Peyer's patch (tissue), 4 donors: ENCODE measurements around the gene MVK. TPM values are rescaled to one million over a fixed set of nuclear protein-coding genes. Genes with fewer than 3 reads are reported as not detected.

Experiments used
- DNase-seq, 3 donors: peaks; one replicate each; pipeline ENCODE4 v3.0.0-alpha.2; 2017 to 2019
- H3K27ac ChIP-seq, 4 donors: fragments of 200-600 bp; sonication (generic); one replicate each; pipeline ENCODE4 v1.5.1; 2016 to 2019
- H3K27me3 ChIP-seq, 2 donors: fragments of 200-600 bp; sonication (generic); one replicate each; pipeline ENCODE4 v1.5.1; 2019
- H3K36me3 ChIP-seq, 3 donors: fragments of 200-600 bp; sonication (generic); one replicate each; pipeline ENCODE4 v1.5.1; 2016 to 2019
- H3K4me1 ChIP-seq, 4 donors: fragments of 200-600 bp; sonication (generic); one replicate each; pipeline ENCODE4 v1.5.1; 2016 to 2019
- H3K4me3 ChIP-seq, 4 donors: fragments of 200-600 bp; sonication (generic); 1 replicate in 3 of 4; 2 replicates in 1 of 4; pipeline ENCODE4 v1.5.1; 2016 to 2019; ENCODE audit warnings: mild to moderate bottlenecking in 1 of 4
- H3K9me3 ChIP-seq, 4 donors: fragments of 200-600 bp; sonication (generic); one replicate each; pipeline ENCODE4 v1.5.1; 2016 to 2019; ENCODE audit warnings: mild to moderate bottlenecking in 1 of 4
- POLR2A ChIP-seq, 2 donors: fragments of 450-650 bp; IDR thresholded peaks; one replicate each; pipeline ENCODE4 v1.5.1; 2017; ENCODE audit warnings: antibody characterized with exemption in 2 of 2, mild to moderate bottlenecking in 2 of 2, moderate library complexity in 2 of 2
- total RNA-seq, 4 donors: library from RNA; depleted of rRNA; stranded (reverse); fragments of >200 nt; gene quantifications; one replicate each; pipeline ENCODE4 v1.1.0, GENCODE V29; 2016
- TF ChIP-seq, protein P1 (sequence below), 6 experiments: fragments of 450-650 bp in 4 of 6; fragments of 200-600 bp in 2 of 6; sonication (generic) in 1 of 6; IDR thresholded peaks; one replicate each; pipeline ENCODE4 v1.5.1; 2017 to 2019; ENCODE audit warnings: antibody characterized with exemption in 6 of 6, mild to moderate bottlenecking in 3 of 6, moderate library complexity in 1 of 6

The MVK gene
- total RNA-seq, 4 donors from 2014 or later: 3.3 to 66.7 (median 41.6) TPM

DNA sequence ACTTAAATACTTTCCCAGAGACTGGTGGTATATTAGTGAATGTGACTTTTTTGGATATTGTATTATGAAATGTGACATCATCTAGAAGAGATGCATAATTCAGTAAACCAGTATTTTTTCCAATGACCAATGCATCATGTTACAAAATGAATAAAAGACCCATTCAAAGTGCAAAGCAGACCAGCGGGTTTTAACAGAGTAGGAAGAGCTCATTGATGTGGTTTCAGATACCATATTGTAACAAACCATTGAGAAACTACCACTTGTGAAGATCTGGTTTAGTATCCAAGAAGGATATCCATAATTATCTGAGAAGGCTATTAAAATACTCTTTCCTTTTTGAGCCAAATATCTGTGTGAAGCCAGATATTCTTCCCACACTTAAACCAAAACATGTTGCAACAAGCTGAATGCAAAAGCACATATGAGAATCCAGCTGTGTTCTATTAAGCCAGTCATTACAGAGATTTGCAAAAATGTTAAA lies 47.7 kb downstream of the MVK start:
- Histone ChIP-seq H3K36me3 (no peaks in the 10 kb centered on the region), H3K9me3 (no peaks in the 10 kb centered on the region), H3K4me3 (no peak overlapping the region), H3K27me3 (no peaks in the 10 kb centered on the region), H3K27ac (no peak overlapping the region), H3K4me1 (no peaks in the 10 kb centered on the region)
- TF ChIP-seq, protein P1, sequence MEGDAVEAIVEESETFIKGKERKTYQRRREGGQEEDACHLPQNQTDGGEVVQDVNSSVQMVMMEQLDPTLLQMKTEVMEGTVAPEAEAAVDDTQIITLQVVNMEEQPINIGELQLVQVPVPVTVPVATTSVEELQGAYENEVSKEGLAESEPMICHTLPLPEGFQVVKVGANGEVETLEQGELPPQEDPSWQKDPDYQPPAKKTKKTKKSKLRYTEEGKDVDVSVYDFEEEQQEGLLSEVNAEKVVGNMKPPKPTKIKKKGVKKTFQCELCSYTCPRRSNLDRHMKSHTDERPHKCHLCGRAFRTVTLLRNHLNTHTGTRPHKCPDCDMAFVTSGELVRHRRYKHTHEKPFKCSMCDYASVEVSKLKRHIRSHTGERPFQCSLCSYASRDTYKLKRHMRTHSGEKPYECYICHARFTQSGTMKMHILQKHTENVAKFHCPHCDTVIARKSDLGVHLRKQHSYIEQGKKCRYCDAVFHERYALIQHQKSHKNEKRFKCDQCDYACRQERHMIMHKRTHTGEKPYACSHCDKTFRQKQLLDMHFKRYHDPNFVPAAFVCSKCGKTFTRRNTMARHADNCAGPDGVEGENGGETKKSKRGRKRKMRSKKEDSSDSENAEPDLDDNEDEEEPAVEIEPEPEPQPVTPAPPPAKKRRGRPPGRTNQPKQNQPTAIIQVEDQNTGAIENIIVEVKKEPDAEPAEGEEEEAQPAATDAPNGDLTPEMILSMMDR (IDR thresholded peaks at IDR 0.05): no peak
- TF ChIP-seq POLR2A (IDR thresholded peaks at IDR 0.05): no peak
- no peak for DNase-seq

DNA sequence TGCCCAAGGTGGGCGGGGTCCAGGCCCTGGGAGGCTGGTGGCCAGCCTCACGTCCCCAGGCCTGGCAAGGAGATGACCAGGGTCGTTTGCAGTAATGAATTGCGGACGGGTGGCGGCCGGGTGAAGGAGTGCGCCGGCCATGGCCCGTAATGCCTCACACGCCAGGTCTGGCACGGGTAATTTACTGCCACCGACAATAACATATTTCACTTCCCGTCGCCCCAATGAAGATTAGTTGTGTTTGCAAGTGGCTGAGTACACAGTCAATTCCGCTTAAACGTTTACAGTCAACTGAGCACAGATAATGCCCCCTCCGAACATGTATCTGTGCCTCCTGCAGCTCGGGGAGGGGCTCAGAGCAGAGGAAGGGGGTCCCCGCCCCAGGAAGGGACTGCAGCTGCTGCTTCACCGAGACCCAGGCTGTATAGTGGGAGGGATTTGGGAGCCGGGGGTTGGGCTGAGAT lies 48.3 kb downstream of the MVK start:
- Histone ChIP-seq H3K36me3 (no peaks in the 10 kb centered on the region), H3K9me3 (no peaks in the 10 kb centered on the region), H3K4me3 (no peak overlapping the region), H3K4me1 (no peaks in the 10 kb centered on the region), H3K27me3 (no peaks in the 10 kb centered on the region), H3K27ac (no peak overlapping the region)
- TF ChIP-seq, protein P1 (IDR thresholded peaks at IDR 0.05): no peak
- no peak for TF ChIP-seq POLR2A (IDR thresholded peaks at IDR 0.05)
- no peak for DNase-seq

DNA sequence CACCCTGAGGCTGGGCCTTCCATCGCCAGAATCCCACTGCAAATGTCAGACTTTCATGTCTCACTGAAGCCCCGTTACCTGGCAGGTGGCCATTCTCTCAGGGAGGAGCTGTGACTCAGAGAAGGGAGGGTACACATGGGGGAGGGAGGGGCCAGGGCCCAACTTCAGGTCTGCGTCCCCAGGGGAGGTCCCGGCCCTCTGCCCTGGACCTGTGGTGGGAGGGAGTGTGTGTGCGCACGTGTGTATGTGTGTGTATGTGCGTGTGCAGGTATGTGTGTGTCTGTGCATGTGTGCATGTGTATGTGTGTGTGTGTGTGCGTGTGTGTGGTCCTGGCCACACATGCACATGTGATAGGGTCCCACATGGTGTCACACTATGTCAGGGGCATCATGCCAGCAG lies 50.9 kb downstream of the MVK start:
- Histone ChIP-seq H3K4me3 (no peak overlapping the region), H3K36me3 (no peaks in the 10 kb centered on the region), H3K27me3 (no peaks in the 10 kb centered on the region), H3K9me3 (no peaks in the 10 kb centered on the region), H3K4me1 (no peaks in the 10 kb centered on the region), H3K27ac (no peak overlapping the region)
- no peak for DNase-seq
- TF ChIP-seq, protein P1 (IDR thresholded peaks at IDR 0.05): no peak
- no peak for TF ChIP-seq POLR2A (IDR thresholded peaks at IDR 0.05)

DNA sequence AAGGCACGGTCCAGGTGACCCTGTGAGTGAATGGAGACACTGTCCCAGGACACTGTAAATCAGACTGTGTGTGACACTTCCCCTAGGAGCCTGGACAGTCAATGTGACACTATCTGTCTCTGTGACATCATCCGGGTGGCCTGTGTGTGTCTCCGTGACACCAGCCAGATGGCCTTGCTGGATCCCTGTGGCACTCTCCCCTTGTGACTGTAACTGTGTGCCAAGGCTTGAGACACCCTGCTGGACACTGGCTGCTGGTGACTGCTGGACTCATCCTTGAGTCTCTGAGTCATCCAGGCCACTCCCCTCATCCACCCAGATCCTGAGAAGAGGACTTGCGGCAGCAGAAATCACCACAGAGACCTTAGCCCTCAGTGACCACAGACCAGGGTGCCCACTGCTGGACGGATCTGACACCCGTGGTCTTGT lies 51.6 kb downstream of the MVK start:
- no peaks in the 10 kb centered on the region for H3K27me3 ChIP-seq
- H3K27ac ChIP-seq: no peak overlapping the region
- H3K36me3 ChIP-seq: no peaks in the 10 kb centered on the region
- DNase-seq: peak in 1 of 3 donors; percentile 52
- no peak overlapping the region for H3K4me3 ChIP-seq
- no peak for TF ChIP-seq POLR2A (IDR thresholded peaks at IDR 0.05)
- TF ChIP-seq, protein P1 (IDR thresholded peaks at IDR 0.05): no peak
- no peaks in the 10 kb centered on the region for H3K4me1 ChIP-seq
- no peaks in the 10 kb centered on the region for H3K9me3 ChIP-seq

DNA sequence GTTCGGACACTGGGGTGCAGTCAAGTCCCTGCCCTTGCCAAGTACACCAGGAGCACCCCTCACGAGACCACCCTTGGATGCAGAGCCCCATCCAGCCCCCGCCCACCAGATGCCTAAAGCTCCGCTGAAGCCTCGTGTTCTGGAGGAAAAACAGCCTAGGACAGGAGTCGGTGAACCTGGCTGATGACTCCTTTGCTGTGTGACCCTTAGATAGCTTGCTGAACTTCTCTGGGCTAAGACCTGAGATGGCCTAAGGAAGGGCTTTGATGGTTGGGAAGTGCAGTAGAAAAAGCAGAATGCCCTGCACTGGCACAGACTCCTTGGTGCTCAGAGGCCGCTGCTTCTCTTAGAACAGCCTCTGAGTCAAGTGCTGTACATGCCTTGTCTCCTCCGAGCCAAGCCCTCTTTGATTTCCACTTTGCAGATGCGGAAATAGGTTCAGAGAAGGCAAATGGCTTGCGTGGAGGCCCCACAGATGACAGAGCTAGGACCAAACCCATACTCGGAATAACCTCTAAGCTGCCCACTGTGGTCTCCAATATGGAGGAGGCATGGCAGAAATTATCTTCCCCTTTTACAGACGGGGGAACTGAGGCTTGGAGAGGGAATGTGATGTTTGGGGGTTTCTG lies 52.3 kb downstream of the MVK start:
- Histone ChIP-seq H3K27me3 (no peaks in the 10 kb centered on the region), H3K4me3 (no peak overlapping the region), H3K36me3 (no peaks in the 10 kb centered on the region), H3K4me1 (no peaks in the 10 kb centered on the region), H3K9me3 (no peaks in the 10 kb centered on the region), H3K27ac (no peak overlapping the region)
- no peak for DNase-seq
- TF ChIP-seq, protein P1 (IDR thresholded peaks at IDR 0.05): no peak
- TF ChIP-seq POLR2A (IDR thresholded peaks at IDR 0.05): no peak
